ENCODE data around the gene GGT6. TPM values are rescaled to one million over a fixed set of nuclear protein-coding genes. Genes with fewer than 3 reads are reported as not detected.
A peak's percentile ranks its signal among the peaks of the same experiment; 100 is the strongest.
"Not testable (repeated sequence)": the region's sequence is repeated elsewhere in the genome, so short reads cannot be mapped to it uniquely, and the experiment has no call there.

Gene GGT6
- total RNA-seq (2014; rRNA removed; shearing (Covaris generic)), result not detected in 2 replicates
- polyA plus RNA-seq (2015; cell fraction: cytosol; rRNA removed), result not detected in 2 replicates
- polyA plus RNA-seq (2015; cell fraction: nucleus; rRNA removed), result not detected in 2 replicates

- DNase-seq (ENCODE audit: low read depth), result no peak
Measured at GRCh38 chr17:4560421-4560820, at the start of gene GGT6. TSS of gene GGT6 (minus strand) at chr17:4560577. CDS start at chr17:4560521, 56 bp downstream.

DNA sequence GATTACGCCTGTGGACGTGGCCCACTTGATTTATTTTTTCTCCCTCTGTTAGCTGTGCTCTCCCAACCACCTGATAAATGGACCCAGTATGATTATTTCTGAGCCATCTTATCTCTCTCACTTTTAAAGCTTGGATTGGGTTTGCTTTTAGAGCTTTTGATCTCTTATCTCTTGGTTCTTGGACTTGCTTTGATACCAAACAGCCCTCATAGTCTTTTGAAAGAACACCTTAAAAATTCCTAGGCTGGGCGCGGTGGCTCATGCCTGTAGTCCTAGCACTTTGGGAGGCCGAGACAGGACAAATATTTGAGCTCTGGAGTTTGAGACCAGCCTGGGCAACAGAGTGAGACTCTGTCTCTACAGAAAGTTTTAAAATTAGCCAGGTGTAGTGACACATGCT is 49.8 kb upstream of the GGT6 start:
- DNase-seq (ENCODE audit: low read depth), result no peak

DNA sequence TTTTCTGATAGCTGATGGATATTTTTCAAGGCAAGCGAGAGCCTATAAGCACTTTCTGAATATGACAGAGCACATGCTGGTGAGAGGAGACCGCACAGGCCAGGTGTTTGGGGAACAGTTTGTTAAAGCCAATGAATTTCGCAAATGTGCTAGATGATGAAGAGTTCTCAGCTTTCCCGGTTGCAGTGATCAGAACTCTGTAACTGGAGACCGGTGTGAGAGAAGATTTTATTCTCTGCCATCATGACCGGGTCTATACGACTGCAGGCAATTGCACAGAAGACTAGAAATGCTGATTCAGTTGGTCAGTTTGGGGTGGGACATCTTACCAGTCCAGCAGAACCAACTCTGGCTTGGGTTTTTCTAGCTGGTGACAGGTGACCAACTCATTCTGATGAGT is 49.4 kb upstream of the GGT6 start:
- DNase-seq (ENCODE audit: low read depth), result no peak

DNA sequence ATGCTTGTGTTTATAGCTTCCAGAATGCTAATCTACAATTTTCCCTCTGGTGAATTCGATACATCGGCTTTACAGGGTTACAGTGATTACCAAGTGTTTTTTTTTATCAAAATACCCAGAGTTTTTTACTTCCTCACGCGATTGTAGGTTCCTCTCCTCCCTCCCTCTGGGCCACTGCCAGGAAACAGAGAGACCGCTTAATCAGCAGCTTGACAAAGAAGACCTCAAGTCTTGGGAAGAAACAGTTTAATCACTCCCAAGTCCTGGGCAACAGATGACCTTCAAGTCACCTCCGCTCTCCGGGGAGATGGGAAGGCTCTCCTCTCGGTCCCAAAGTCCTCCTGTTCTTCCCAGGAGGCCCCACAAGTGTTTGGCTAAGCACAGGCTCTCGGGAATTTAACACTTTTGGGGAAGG is 47.4 kb upstream of the GGT6 start:
- DNase-seq (ENCODE audit: low read depth), result no peak

GRCh38 chr17:4607261-4607741 is 46.9 kb upstream of the GGT6 start:
- no peak for DNase-seq (ENCODE audit: low read depth)

DNA sequence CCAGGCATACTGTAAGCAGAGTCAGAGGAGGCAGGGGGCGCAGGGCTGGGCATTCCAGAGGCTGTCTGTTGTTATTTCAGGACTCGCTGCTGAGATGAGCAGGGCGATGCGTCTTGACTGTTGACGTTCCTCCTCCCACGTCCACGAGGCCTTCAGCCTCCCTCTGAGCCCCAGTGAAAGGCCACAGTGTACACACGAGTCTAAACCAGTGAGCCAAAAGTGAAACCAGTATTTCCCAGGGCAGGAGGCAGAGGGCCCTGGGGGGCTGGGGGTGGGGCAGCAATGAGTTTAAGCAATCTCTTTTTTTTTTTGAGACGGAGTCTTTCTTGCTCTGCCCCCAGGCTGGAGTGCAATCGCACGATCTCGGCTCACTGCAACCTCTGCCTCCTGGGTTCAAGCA is 45.4 kb upstream of the GGT6 start:
- DNase-seq (ENCODE audit: low read depth), result no peak

GRCh38 chr17:4604736-4605135 is 44.4 kb upstream of the GGT6 start:
- DNase-seq (ENCODE audit: low read depth), result not testable (repeated sequence)

DNA sequence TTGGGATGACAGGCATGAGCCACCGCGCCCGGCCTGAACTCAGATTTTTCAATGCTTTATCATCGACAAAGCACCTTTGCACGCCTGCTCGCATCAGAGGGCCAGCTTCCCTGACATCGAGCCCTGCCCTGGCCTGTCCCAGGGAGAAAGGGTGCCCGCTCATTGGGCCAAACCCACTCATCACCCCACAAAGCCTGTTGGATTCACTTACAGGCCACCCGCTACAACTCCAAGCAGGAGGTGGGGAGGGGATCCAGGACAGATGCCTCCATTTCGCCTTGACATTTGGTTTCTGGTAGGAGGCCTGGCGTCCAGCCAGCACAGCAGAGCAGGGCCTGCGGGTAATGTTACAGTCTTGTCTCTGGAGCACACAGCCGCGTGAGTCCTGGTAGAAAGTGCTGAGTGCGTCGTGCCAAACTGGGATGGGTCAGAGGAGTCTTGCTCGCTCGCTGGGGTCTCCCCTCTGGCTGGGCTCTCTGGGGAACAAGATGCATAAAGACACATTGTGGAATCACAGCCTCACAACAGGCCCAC is 43.8 kb upstream of the GGT6 start:
- peak; percentile 22 for DNase-seq (ENCODE audit: low read depth)

GRCh38 chr17:4602041-4602440 is 41.7 kb upstream of the GGT6 start:
- DNase-seq (ENCODE audit: low read depth), result no peak

- DNase-seq (ENCODE audit: low read depth), result no peak
Measured at GRCh38 chr17:4601326-4601725, 40.9 kb upstream of the GGT6 start.

DNA sequence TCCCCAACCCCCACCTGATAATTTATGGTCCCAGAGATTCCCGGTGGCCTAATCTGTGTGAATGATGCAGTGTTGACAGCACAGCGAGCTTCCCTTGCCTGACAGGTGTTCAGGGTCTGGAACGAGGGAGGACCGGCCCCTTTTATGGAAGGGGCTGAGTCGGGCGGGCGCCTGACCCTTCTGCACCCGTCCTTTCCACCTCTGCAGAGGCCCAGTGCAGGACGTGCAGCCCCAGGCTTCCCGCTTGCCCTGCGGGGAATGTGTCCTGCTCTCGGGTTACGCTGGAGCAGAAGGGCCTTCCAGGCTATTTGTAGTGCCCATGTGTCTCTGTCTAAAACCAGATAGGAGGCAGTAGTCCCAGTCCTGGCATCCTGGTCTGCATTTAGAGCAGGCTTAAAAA is 40.2 kb upstream of the GGT6 start:
- DNase-seq (ENCODE audit: low read depth), result no peak

- DNase-seq (ENCODE audit: low read depth), result no peak
Measured at GRCh38 chr17:4599505-4600281, 39.3 kb upstream of the GGT6 start.

- DNase-seq (ENCODE audit: low read depth), result no peak
Measured at GRCh38 chr17:4598776-4599504, 38.6 kb upstream of the GGT6 start.

DNA sequence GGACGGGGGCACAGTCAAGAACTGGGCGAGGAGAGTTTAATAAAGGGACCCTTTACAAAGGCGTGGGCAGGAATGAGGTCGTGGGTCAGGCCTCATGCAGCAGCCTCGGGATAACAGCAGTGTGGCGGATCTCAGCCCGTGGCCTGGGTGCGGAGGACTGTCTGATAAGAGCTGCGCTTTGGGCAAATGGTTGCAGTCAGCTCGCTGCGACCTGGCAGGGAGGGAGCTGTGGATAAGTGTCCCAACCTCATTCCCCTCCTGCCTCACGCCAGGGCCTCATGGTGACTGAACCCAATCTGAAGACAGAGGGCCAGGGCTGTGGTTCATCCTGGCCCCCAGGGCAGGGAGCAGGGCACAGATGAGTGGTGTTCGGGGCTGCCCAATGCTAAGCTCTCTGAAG is 37.6 kb upstream of the GGT6 start:
- DNase-seq (ENCODE audit: low read depth), result no peak

- no peak for DNase-seq (ENCODE audit: low read depth)
Measured at GRCh38 chr17:4596636-4597380, 36.4 kb upstream of the GGT6 start.

DNA sequence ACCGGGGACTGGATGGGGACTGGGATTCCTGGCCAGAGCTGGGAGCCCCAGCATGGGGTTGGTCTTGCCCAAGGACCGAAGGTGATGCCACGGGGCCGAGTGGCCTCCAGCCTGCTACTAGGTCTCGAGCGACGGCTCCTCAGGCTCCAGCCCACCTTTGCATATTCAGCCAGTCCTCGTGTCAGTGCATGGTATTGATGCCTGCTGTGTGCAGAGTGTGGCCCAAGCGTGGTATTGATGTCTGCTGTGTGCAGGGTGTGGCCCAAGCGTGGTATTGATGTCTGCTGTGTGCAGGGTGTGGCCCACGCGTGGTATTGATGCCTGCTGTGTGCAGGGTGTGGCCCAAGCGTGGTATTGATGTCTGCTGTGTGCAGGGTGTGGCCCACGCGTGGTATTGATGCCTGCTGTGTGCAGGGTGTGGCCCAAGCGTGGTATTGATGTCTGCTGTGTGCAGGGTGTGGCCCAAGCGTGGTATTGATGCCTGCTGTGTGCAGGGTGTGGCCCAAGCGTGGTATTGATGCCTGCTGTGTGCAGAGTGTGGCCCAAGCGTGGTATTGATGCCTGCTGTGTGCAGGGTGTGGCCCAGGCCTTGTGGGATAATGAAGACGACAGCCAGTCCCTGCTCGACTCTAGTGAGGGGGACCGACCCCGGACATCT is 35.4 kb upstream of the GGT6 start:
- not testable (repeated sequence) for DNase-seq (ENCODE audit: low read depth)

GRCh38 chr17:4594931-4595684 is 34.7 kb upstream of the GGT6 start:
- no peak for DNase-seq (ENCODE audit: low read depth)

DNA sequence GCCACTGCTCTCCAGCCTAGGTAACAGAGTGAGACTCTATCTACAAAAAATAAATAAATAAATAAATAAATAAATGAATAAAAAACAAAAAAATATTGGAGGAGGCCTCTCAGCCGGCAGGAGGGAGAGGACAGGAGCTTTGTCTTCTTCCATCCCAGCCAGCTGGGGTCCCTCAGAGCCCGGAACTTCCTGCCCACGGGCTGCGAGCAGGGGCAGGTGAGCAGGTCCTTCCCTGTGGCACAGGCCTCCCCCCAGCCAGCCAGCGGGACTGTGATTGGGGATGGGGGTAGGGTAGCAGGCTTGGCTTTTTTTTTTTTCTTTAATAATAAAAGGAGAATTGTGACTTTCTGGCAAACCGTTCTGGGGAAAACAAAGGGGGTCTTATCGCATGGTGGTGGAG is 34.0 kb upstream of the GGT6 start:
- no peak for DNase-seq (ENCODE audit: low read depth)

- no peak for DNase-seq (ENCODE audit: low read depth)
Measured at GRCh38 chr17:4593021-4593421, 32.6 kb upstream of the GGT6 start.

All from HT1080 (cell line).